H1 (cell line): ENCODE measurements around the gene CXCL17. TPM values are rescaled to one million over a fixed set of nuclear protein-coding genes. Genes with fewer than 3 reads are reported as not detected.

Experiments
- BACH1 ChIP-seq: IDR thresholded peaks from 2 replicates; pipeline ENCODE4 v1.6.1; 2012; ENCODE audit warnings: low read length, improper control_type of control experiment
- CHD1 ChIP-seq: IDR thresholded peaks from 2 replicates; pipeline ENCODE4 v1.6.1; 2012; ENCODE audit warnings: low read depth, low read length, improper control_type of control experiment
- CTBP2 ChIP-seq: IDR thresholded peaks from 2 replicates; pipeline ENCODE4 v1.7.0; 2011; ENCODE audit warnings: borderline replicate concordance, mild to moderate bottlenecking, moderate library complexity, mixed read lengths, low read length; ENCODE audit not compliant: insufficient read depth, insufficient read length
- FOSL1 ChIP-seq: IDR thresholded peaks from 2 replicates; pipeline ENCODE4 v1.6.1; 2011; ENCODE audit warnings: mild to moderate bottlenecking, low read depth, low read length, moderate library complexity; ENCODE audit not compliant: insufficient read depth
- MAFK ChIP-seq: IDR thresholded peaks from 2 replicates; pipeline ENCODE4 v1.6.1; 2012; ENCODE audit warnings: low read depth, mild to moderate bottlenecking, improper control_type of control experiment, low read length
- RFX5 ChIP-seq: IDR thresholded peaks from 2 replicates; pipeline ENCODE4 v1.6.1; 2011; ENCODE audit warnings: low read depth, low read length, improper control_type of control experiment, borderline replicate concordance
- TCF12 ChIP-seq: IDR thresholded peaks from 2 replicates; pipeline ENCODE4 v1.6.1; 2011; ENCODE audit warnings: low read depth, mild to moderate bottlenecking, low read length
- polyA plus RNA-seq, 7 experiments: library from polyadenylated mRNA; depleted of rRNA in 3 of 7; stranded (reverse) in 5 of 7; unstranded in 2 of 7; fragments of >200 nt in 5 of 7; fragments of 200-250 nt in 2 of 7; gene quantifications; 1 replicate in 5 of 7; 2 replicates in 1 of 7; 4 replicates in 1 of 7; pipeline versions ENCODE4 v1.2.1 to v1.2.3, GENCODE V29; 2011 to 2013; ENCODE audit warnings: missing spikeins in 2 of 7, mixed read lengths in 2 of 7
- total RNA-seq: library from RNA; stranded (reverse); fragmentation: NEBNext Ultra II Directional; extraction: Animal tissue kit (Norgen Biotek cat#: 25700); gene quantifications from 2 replicates; pipeline ENCODE4 v1.2.1, GENCODE V29; 2021

Gene CXCL17
- total and polyA plus RNA-seq, 2 of the 8 experiments (the other 6 are each of a cell fraction or from before 2014, with no cell fraction given) = not detected

GRCh38 chr19:42396381-42397262 lies 46.1 kb downstream of the CXCL17 start (continued):
- TF ChIP-seq FOSL1 (no peak), RFX5 (peak; percentile 42; the same call in 1 of the 2 replicates), CHD1 (no peak), CTBP2 (no peak), BACH1 (no peak), MAFK (no peak), TCF12 (no peak)
